NCI-H2107 treated with DMSO at 0.1 percent for 48 hours (cell line): ENCODE data around the gene NME4.

Experiments
- DNase-seq: peaks from one replicate; lab custom pipeline; 2025; ENCODE audit not compliant: unreplicated experiment; lab: John Stamatoyannopoulos, UW

The NME4 gene

GRCh38 chr16:425082-425718 is 28.2 kb downstream of the NME4 start, which contains the start of gene RAB11FIP3:
TSS of gene RAB11FIP3 (plus strand) at chr16:425649. CDS start at chr16:426007, 358 bp downstream.
- peak; percentile 42 for DNase-seq

GRCh38 chr16:425740-426114 is 28.7 kb downstream of the NME4 start:
- DNase-seq, result no peak

DNA sequence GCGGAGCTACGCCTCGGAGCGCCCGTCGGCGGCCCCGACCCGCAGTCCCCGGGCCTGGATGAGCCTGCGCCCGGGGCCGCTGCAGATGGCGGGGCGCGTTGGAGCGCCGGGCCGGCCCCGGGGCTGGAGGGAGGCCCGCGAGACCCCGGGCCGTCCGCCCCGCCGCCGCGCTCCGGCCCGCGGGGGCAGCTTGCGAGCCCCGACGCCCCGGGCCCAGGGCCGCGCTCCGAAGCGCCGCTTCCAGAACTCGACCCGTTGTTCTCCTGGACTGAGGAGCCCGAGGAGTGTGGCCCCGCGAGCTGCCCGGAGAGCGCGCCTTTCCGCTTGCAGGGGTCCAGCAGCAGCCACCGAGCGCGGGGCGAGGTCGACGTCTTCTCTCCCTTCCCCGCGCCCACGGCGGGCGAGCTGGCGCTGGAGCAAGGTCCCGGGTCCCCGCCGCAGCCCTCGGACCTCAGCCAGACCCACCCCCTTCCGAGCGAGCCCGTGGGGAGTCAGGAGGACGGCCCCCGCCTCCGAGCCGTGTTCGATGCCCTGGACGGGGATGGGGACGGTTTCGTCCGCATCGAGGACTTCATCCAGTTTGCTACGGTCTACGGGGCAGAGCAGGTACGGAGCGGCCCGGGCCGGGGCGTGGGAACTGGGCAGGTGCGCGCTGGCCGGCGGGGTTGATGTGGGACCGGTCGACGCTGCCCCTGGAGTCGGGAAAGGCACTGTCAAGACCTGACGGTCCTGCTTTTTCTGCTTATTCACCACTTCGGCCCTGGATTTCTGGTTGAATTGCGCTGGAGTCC is 29.3 kb downstream of the NME4 start:
- no peak for DNase-seq

DNA sequence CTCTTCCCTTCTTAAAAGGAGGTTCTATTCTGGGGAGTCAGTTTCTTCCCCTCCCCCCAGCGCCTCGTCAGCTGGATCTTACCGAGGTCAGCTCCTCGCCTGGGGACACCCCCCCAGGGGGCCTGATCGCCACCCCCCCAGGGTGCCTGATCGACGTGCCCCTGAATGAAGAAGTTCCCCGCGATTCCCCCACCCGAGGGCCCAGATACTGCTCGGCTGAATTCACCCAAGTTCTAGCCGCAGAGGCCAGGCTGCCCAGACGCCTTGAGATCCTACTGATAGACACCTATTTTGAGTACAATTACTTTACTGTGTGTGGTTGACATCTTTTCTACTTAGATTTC is 29.9 kb downstream of the NME4 start:
- no peak for DNase-seq

DNA sequence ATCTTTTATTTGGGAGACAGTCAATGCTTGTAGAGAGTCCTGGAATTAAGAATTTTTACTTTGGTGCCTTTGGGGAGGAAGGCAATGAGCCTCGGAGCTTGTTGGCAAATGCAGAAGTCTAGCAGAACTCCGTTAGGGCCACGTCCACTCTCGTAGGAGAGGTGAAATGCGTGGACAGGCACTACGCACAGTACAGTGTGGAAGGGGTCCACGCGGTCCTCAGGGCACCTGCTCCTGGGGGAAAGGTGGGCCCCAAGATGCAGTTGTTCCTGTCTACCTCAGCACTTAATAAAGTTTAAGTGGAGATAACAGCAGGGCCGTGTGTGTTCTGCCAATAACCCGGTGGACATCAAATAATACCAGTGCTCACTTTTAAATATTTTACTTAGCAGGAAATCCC is 30.3 kb downstream of the NME4 start:
- no peak for DNase-seq

DNA sequence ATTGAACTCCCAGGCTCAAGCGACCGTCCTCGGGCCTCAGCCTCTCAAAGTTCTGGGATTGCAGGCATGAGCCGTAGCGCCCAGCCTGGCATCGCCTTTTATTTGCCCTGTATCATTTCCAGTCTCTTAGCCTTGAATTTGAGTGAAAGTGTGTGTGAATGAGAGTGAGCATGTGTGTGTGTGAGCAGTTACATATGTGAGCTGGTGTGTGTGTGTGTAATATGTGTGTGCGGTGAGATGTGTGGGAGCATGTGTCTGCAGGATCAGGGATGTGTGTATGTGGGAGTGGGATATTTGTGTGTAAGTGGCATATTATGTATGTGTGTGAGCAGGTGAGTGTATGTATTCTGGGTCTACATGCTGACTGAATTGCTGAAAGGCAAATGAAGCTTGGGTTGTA is 33.9 kb downstream of the NME4 start:
- no peak for DNase-seq

- no peak for DNase-seq
These were observed 43.6 kb downstream of the NME4 start for GRCh38 chr16:440627-441026.

DNA sequence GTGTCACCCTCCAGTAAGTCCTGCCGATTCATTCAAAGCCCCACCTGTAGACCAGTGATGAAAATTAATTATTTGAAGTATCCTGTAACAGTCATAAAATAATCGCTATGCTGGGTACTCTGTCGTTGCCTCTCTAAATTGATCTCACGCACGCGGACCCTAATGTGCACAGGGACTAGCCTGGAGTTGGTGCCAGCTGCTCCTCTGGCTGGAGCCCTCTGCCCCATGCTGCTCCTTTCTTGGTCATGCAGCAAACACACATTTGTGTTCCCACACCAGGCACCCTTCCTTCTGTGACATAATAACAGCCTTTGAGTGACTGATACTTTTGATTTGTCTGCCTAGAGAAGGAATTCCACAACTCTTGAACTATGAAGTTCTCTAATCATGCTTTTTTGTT is 44.4 kb downstream of the NME4 start:
- DNase-seq, result no peak

DNA sequence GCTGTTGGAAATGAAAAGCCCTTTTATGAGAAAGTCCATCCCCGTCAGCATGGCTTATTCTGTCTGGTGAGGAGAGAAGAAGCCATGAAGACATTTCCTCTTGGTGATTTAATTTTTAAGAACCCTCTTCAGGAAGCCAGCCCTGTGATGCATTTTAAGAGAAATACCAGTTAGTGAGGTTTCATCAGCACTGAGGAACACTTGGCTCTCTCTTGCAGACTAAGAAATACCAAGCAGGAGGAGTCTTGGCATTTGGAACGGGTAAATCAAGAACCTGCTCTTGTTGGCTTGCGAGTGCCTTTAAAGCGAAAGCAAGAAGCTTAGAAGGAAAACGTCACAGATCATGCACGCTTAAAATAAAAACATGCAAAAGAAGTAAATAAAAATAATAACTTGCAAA is 46.0 kb downstream of the NME4 start:
- DNase-seq, result no peak

DNA sequence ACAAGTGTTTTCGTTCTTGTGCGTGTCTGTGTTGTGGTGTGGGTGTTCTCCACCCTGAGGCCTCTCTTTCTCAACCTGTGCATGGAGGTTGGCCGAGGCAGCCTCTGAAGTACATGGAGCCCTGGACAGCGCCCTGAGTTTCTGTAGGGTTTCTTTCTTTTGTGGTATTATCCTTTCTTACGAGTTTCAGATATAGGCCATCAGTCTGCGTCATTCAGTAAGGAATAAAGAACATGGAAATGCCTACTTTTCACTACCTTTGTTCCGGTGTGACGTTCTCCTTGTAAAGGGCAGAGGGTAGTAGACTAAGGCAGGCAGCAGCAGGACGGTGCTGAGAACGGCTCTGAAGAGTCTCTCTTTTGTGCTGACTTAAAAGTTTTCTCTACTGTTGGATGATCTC is 47.0 kb downstream of the NME4 start:
- DNase-seq, result no peak

DNA sequence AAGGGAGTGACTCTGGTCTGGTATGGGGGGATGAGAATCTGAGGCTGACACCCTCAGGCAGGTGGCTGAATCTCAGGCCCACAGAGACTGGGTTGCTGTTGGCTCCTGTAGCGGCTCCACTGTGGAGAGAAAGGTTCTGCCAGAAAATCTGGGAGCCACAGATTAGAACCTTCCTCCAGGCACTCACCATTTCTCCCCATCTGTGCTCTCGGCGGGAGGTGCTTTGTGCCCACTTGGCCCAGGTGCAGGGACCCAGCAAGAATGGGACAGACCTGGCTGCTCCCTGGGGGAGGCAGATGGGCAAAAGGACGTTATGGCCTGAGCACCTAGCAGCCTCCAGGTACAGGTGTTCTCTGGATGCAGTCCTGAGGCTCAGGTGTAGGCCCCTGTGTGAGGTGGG is 48.6 kb downstream of the NME4 start:
- no peak for DNase-seq
